GM12878 (cell line): ENCODE results near the gene TP73. TPM values are rescaled to one million over a fixed set of nuclear protein-coding genes. Genes with fewer than 3 reads are reported as not detected.

Experiments used
- ATAC-seq: fragments of 200-7000 bp; cut with Tn5 transposase; 3 replicates; pipeline ENCODE4 v1.9.1; 2020; ENCODE audit warnings: mild to moderate bottlenecking, moderate library complexity
- BruUV-seq: library from RNA; stranded (reverse); fragments of 400-500 nt; replicated peaks from 2 replicates; lab custom pipeline; 2021; lab: Mats Ljungman, UMichigan
- CTCF ChIA-PET: fragments of 300-600 bp; sonication (Branson Sonifier 250); formaldehyde crosslinking; extraction: SDS; loops from one replicate; lab custom pipeline; 2021; ENCODE audit warnings: inconsistent platforms; lab: Yijun Ruan, JAX
- POLR2A ChIA-PET: fragments of 350-600 bp; formaldehyde crosslinking; extraction: SDS; loops from one replicate; lab custom pipeline; 2021; ENCODE audit warnings: inconsistent platforms; lab: Charles Lee
- RAD21 ChIA-PET: fragments of 300-600 bp; sonication (Branson Sonifier 250); formaldehyde crosslinking; loops from one replicate; lab custom pipeline; 2023; ENCODE audit warnings: antibody characterized with exemption; ENCODE audit not compliant: unreplicated experiment; lab: Charles Lee
- SMC1A ChIA-PET: fragments of 300-600 bp; sonication (Branson Sonifier 250); formaldehyde crosslinking; loops from one replicate; lab custom pipeline; 2023; ENCODE audit not compliant: unreplicated experiment, uncharacterized antibody; lab: Charles Lee
- DNase-seq: peaks from one replicate; pipeline ENCODE4 v3.0.0-alpha.2; 2011; ENCODE audit warnings: low read depth, low spot score
- FAIRE-seq: peaks from 3 replicates; lab custom pipeline; 2011; peaks lifted over from hg19 to GRCh38; lab: Jason Lieb, UNC
- H2AFZ ChIP-seq: 2 replicates; pipeline ENCODE4 v1.6.0; 2011; ENCODE audit warnings: low read depth, low read length, control low read depth; ENCODE audit not compliant: control insufficient read depth
- H3K27ac ChIP-seq: 2 replicates; pipeline ENCODE4 v1.5.1; 2011; ENCODE audit warnings: control low read depth; ENCODE audit not compliant: control insufficient read depth, insufficient read depth
- H3K27me3 ChIP-seq, 2 experiments: replicated peaks in 1 of 2; 2 replicates each; pipeline versions ENCODE4 v1.6.0 to v1.6.1; 2011; ENCODE audit warnings: low read length in 1 of 2; ENCODE audit not compliant: control insufficient read depth in 2 of 2, insufficient read depth in 2 of 2
- H3K36me3 ChIP-seq, 2 experiments: 2 replicates each; pipeline ENCODE4 v1.5.1; 2011; ENCODE audit warnings: low read length in 1 of 2; ENCODE audit not compliant: control insufficient read depth in 2 of 2, insufficient read depth in 2 of 2
- H3K4me1 ChIP-seq: 2 replicates; pipeline ENCODE4 v1.6.1; 2011; ENCODE audit warnings: mild to moderate bottlenecking, low read length, moderate library complexity, mixed read lengths; ENCODE audit not compliant: control insufficient read depth, insufficient read depth
- H3K4me2 ChIP-seq: 2 replicates; pipeline ENCODE4 v1.6.0; 2011; ENCODE audit warnings: control low read depth; ENCODE audit not compliant: control insufficient read depth, insufficient read depth
- H3K4me3 ChIP-seq: fragments of 200-600 bp; sonication (generic); 2 replicates; pipeline ENCODE4 v1.5.1; 2016
- H3K79me2 ChIP-seq: 2 replicates; pipeline ENCODE4 v1.6.0; 2011; ENCODE audit warnings: low read length; ENCODE audit not compliant: control insufficient read depth, insufficient read depth
- H3K9ac ChIP-seq: 2 replicates; pipeline ENCODE4 v1.8.0; 2011; ENCODE audit warnings: low read length, control low read depth, mixed read lengths; ENCODE audit not compliant: control insufficient read depth, insufficient read depth
- H3K9me3 ChIP-seq: replicated peaks from 3 replicates; pipeline ENCODE4 v1.5.1; 2011; ENCODE audit warnings: mild to moderate bottlenecking, low read length; ENCODE audit not compliant: control insufficient read depth, insufficient read depth
- H4K20me1 ChIP-seq: 2 replicates; pipeline ENCODE4 v1.6.0; 2011; ENCODE audit not compliant: control insufficient read depth, insufficient read depth
- KDM1A ChIP-seq: fragments of 200-600 bp; sonication (generic); IDR thresholded peaks from 2 replicates; pipeline ENCODE4 v1.6.1; 2016; ENCODE audit warnings: borderline replicate concordance
- MTA2 ChIP-seq: fragments of 450-650 bp; IDR thresholded peaks from 2 replicates; pipeline ENCODE4 v1.6.1; 2016; ENCODE audit warnings: low read depth, mild to moderate bottlenecking, moderate library complexity
- POU2F2 ChIP-seq: IDR thresholded peaks from 3 replicates; pipeline ENCODE4 v1.6.1; 2011; ENCODE audit warnings: low read depth, mild to moderate bottlenecking, low read length, borderline replicate concordance
- SRF ChIP-seq, 2 experiments: IDR thresholded peaks; 2 replicates each; pipeline ENCODE4 v1.6.1; 2011; ENCODE audit warnings: low read depth in 2 of 2, low read length in 2 of 2, mild to moderate bottlenecking in 1 of 2, moderate library complexity in 1 of 2
- WGBS: methylation state at CpG from one replicate; pipeline ENCODE4 v1.1.6; 2016; ENCODE audit warnings: low lambda C conversion rate; ENCODE audit not compliant: insufficient replicate concordance, insufficient coverage; ENCODE audit errors: missing lambda C conversion rate; 5-methylcytosine and 5-hydroxymethylcytosine counted together
- in situ Hi-C: fragments of 300-500 bp; cut with MboI; formaldehyde crosslinking; loops from 9 replicates; pipeline ENCODE4 v1.14.3; 2018; ENCODE audit warnings: mixed read lengths
- intact Hi-C: fragments of 100-400 bp; cut with micrococcal nuclease; formaldehyde crosslinking; loops from one replicate; pipeline ENCODE4 v1.14.2; 2022; ENCODE audit not compliant: unreplicated experiment
- polyA plus RNA-seq, 11 experiments: library from polyadenylated mRNA; depleted of rRNA in 4 of 11; unstranded in 6 of 11; stranded (reverse) in 5 of 11; fragments of >200 nt; fragmentation: Nextera tagmentation in 4 of 11; fragmentation: Illumina TruSeq in 1 of 11; extraction: Ambion mirVana in 4 of 11; extraction: Trizol in 1 of 11; gene quantifications; 1 replicate in 1 of 11; 2 replicates in 10 of 11; pipeline versions ENCODE4 v1.2.1 to v1.2.3, GENCODE V29; 2011 to 2016; ENCODE audit warnings: inconsistent platforms in 2 of 11, missing spikeins in 2 of 11, low read depth in 1 of 11
- total RNA-seq, 4 experiments: library from RNA; depleted of rRNA in 3 of 4; stranded (reverse); fragments of >200 nt in 3 of 4; fragmentation: Illumina TruSeq in 1 of 4; extraction: Trizol in 1 of 4; gene quantifications; 2 replicates each; pipeline versions ENCODE4 v1.2.1 to v1.2.3, GENCODE V29; 2013 to 2021
- TF ChIP-seq, protein P1 (sequence below): fragments of 450-650 bp; IDR thresholded peaks from 2 replicates; pipeline ENCODE4 v1.6.1; 2017; ENCODE audit warnings: mild to moderate bottlenecking, moderate library complexity

The TP73 gene
- total and polyA plus RNA-seq, 10 of the 15 experiments (the other 5 are each of a cell fraction or from before 2014, with no cell fraction given): 0.08 to 54.2 (median 14.9) TPM

DNA sequence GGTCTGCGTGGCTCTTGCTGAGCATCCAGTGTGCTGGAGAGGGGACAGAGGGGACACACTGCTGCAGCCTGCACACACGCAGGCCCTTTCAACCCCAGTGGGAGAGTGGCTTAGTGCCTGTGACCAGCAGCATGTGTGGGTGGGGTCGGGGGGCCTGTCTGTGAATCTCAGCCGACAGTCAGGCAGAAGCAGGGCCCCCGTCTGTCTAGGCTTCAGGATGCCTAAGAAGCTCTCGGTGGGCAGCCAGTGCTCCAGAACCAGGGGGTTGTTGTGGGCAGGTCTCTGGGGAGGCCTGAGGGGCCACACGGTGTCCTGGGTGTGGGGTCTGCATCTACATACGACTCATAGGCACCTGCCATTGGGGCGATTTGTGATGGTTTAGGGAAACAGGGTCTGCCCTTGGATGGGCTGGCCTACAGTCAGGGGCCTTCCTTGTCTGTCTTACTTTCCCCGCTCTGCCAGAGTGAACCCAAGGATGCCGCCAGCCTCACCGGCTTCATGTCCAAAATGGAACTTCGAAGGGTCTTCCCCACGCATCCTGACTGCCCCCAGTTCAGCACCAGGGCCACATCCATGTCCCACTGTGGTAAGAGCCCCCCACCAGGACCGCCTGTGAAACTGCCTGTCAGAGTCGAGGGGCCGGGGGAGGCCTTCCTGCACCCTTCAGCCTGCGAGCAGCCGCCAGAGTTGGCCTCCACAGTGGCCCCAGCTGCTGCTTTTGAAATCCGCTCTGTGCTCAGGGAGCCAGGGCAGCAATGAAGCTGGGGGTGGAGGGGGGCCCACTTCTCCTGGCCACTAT, 101.5 kb downstream of the TP73 start:
- peaks cover 0 to 4% of the 10 kb centered on the region in 2 experiments; a peak in 2 of 4 replicates for H3K27me3 ChIP-seq
- intact Hi-C loops: no loop called here
- H3K27ac ChIP-seq: no peak overlapping the region
- RAD21 ChIA-PET: interaction anchor here (1.0 kb wide), 1 partner anchor 104 kb away, joined by 3 read pairs; the partner anchor contains the start of gene WRAP73
- H3K4me3 ChIP-seq: no peak overlapping the region
- H3K4me1 ChIP-seq: no peaks in the 10 kb centered on the region
- POLR2A ChIA-PET: no interaction called here
- no peak for FAIRE-seq
- no TSS peak for BruUV-seq
- no peak for ATAC-seq
- no peaks in the 10 kb centered on the region for H4K20me1 ChIP-seq
- no peaks in the 10 kb centered on the region for H3K79me2 ChIP-seq
- no peak overlapping the region for H2AFZ ChIP-seq
- WGBS: 23% methylated on average over 20 of the region's 20 CpGs
- H3K4me2 ChIP-seq: no peak overlapping the region
- DNase-seq: no peak
- TF ChIP-seq SRF (IDR thresholded peaks at IDR 0.05; ENCODE audit: low read depth in 2 of 2, low read length in 2 of 2) (no peak), KDM1A (no peak)
- no peaks in the 10 kb centered on the region for H3K9me3 ChIP-seq
- in situ Hi-C loops: no loop called here
- SMC1A ChIA-PET: interaction anchor here (0.5 kb wide), 1 partner anchor 180 kb away, joined by 4 read pairs; no protein-coding TSS in a partner anchor
- CTCF ChIA-PET: no interaction called here
- H3K9ac ChIP-seq: no peak overlapping the region
- no peaks in the 10 kb centered on the region for H3K36me3 ChIP-seq

DNA sequence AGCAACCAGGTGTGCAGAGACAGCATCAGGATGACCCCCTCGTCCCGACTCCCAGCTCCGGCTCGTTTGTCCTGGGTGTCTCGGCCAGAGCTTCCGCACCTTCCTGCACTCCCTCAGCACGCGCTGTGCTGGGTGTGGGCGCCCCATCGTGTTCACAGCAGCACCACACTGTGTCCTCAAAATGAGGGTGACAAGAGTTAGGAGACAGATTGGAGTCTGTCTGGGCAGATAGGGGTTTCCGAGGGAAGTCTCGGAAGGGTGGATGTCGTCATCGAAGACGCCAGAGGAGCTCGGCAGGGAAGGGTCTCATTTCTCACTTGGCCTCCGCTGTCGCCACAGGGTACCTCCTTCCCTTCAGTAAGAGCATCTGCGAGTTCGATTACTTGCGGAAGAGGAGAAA, 104.1 kb downstream of the TP73 start:
- H3K9ac ChIP-seq: no peak overlapping the region
- ATAC-seq: no peak
- H3K27me3 ChIP-seq: peaks cover 0 to 4% of the 10 kb centered on the region in 2 experiments; a peak in 2 of 4 replicates
- WGBS: 52% methylated on average over 21 of the region's 21 CpGs
- H3K79me2 ChIP-seq: no peaks in the 10 kb centered on the region
- ChIA-PET POLR2A (no interaction called here), SMC1A (no interaction called here), CTCF (no interaction called here)
- H3K4me2 ChIP-seq: no peak overlapping the region
- intact Hi-C loops: no loop called here
- no peaks in the 10 kb centered on the region for H4K20me1 ChIP-seq
- H3K4me1 ChIP-seq: no peaks in the 10 kb centered on the region
- no TSS peak for BruUV-seq
- TF ChIP-seq, protein P1, sequence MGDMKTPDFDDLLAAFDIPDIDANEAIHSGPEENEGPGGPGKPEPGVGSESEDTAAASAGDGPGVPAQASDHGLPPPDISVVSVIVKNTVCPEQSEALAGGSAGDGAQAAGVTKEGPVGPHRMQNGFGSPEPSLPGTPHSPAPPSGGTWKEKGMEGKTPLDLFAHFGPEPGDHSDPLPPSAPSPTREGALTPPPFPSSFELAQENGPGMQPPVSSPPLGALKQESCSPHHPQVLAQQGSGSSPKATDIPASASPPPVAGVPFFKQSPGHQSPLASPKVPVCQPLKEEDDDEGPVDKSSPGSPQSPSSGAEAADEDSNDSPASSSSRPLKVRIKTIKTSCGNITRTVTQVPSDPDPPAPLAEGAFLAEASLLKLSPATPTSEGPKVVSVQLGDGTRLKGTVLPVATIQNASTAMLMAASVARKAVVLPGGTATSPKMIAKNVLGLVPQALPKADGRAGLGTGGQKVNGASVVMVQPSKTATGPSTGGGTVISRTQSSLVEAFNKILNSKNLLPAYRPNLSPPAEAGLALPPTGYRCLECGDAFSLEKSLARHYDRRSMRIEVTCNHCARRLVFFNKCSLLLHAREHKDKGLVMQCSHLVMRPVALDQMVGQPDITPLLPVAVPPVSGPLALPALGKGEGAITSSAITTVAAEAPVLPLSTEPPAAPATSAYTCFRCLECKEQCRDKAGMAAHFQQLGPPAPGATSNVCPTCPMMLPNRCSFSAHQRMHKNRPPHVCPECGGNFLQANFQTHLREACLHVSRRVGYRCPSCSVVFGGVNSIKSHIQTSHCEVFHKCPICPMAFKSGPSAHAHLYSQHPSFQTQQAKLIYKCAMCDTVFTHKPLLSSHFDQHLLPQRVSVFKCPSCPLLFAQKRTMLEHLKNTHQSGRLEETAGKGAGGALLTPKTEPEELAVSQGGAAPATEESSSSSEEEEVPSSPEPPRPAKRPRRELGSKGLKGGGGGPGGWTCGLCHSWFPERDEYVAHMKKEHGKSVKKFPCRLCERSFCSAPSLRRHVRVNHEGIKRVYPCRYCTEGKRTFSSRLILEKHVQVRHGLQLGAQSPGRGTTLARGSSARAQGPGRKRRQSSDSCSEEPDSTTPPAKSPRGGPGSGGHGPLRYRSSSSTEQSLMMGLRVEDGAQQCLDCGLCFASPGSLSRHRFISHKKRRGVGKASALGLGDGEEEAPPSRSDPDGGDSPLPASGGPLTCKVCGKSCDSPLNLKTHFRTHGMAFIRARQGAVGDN: no peak
- TF ChIP-seq MTA2 (no peak), POU2F2 (no peak)
- TF ChIP-seq, all 136 proteins: peak for 0
- H3K27ac ChIP-seq: no peak overlapping the region
- H2AFZ ChIP-seq: no peak overlapping the region
- H3K4me3 ChIP-seq: no peak overlapping the region
- RAD21 ChIA-PET: no interaction called here
- DNase-seq: no peak
- no peaks in the 10 kb centered on the region for H3K9me3 ChIP-seq
- in situ Hi-C loops: no loop called here
- no peak for FAIRE-seq
- no peaks in the 10 kb centered on the region for H3K36me3 ChIP-seq
